ENCODE data around the gene FAM228A. TPM values are rescaled to one million over a fixed set of nuclear protein-coding genes. Genes with fewer than 3 reads are reported as not detected.

FAM228A gene
- total and polyA plus RNA-seq, 2 experiments from 2014 or later: 0.11 to 0.35 TPM

DNA sequence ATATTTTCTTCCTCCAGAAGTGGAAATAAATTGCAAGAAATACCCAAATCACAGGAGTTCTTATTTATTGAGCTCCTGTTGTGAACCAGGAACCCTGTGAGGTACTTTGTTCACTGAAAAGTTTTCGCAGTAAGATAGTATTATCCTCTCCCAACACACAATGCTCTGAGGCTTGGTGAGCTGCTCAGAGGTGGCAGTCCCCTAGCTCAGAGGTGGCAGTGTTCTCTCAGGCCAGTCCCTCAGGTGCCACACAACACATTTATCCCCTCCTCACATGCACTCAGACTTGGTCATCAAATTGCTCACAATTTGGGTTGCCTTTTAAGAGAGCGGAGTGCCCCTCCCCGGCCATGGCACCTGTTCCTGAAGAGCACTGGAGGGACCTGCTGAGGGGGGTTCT, 25.9 kb downstream of the FAM228A start:
- no peaks in the 10 kb centered on the region for H3K27me3 ChIP-seq (ENCODE audit: insufficient read depth)
- ATAC-seq (no peak), DNase-seq (ENCODE audit: low spot score) (no peak)
- Mint-ChIP-seq H3K36me3 (ENCODE audit: low read depth) (no peaks in the 10 kb centered on the region), H3K27ac (no peak overlapping the region), H3K4me3 (no peak overlapping the region), H3K27me3 (ENCODE audit: insufficient read depth, low read depth, poor library complexity) (peaks cover 7% of the 10 kb centered on the region), H3K4me1 (peaks cover under 1% of the 10 kb centered on the region; the same call in 2 of the 3 replicates), H3K9me3 (no peaks in the 10 kb centered on the region)
- no peak overlapping the region for H3K4me3 ChIP-seq
- H3F3A ChIP-seq (replicated peaks; ENCODE audit: low read depth): no peaks in the 10 kb centered on the region
- no peaks in the 10 kb centered on the region for H3K4me1 ChIP-seq (ENCODE audit: insufficient read depth)
- H3K79me2 ChIP-seq (replicated peaks; ENCODE audit: insufficient read depth): no peaks in the 10 kb centered on the region
- H4K20me1 ChIP-seq (replicated peaks; ENCODE audit: insufficient read depth): no peaks in the 10 kb centered on the region
- TF ChIP-seq, protein P1, sequence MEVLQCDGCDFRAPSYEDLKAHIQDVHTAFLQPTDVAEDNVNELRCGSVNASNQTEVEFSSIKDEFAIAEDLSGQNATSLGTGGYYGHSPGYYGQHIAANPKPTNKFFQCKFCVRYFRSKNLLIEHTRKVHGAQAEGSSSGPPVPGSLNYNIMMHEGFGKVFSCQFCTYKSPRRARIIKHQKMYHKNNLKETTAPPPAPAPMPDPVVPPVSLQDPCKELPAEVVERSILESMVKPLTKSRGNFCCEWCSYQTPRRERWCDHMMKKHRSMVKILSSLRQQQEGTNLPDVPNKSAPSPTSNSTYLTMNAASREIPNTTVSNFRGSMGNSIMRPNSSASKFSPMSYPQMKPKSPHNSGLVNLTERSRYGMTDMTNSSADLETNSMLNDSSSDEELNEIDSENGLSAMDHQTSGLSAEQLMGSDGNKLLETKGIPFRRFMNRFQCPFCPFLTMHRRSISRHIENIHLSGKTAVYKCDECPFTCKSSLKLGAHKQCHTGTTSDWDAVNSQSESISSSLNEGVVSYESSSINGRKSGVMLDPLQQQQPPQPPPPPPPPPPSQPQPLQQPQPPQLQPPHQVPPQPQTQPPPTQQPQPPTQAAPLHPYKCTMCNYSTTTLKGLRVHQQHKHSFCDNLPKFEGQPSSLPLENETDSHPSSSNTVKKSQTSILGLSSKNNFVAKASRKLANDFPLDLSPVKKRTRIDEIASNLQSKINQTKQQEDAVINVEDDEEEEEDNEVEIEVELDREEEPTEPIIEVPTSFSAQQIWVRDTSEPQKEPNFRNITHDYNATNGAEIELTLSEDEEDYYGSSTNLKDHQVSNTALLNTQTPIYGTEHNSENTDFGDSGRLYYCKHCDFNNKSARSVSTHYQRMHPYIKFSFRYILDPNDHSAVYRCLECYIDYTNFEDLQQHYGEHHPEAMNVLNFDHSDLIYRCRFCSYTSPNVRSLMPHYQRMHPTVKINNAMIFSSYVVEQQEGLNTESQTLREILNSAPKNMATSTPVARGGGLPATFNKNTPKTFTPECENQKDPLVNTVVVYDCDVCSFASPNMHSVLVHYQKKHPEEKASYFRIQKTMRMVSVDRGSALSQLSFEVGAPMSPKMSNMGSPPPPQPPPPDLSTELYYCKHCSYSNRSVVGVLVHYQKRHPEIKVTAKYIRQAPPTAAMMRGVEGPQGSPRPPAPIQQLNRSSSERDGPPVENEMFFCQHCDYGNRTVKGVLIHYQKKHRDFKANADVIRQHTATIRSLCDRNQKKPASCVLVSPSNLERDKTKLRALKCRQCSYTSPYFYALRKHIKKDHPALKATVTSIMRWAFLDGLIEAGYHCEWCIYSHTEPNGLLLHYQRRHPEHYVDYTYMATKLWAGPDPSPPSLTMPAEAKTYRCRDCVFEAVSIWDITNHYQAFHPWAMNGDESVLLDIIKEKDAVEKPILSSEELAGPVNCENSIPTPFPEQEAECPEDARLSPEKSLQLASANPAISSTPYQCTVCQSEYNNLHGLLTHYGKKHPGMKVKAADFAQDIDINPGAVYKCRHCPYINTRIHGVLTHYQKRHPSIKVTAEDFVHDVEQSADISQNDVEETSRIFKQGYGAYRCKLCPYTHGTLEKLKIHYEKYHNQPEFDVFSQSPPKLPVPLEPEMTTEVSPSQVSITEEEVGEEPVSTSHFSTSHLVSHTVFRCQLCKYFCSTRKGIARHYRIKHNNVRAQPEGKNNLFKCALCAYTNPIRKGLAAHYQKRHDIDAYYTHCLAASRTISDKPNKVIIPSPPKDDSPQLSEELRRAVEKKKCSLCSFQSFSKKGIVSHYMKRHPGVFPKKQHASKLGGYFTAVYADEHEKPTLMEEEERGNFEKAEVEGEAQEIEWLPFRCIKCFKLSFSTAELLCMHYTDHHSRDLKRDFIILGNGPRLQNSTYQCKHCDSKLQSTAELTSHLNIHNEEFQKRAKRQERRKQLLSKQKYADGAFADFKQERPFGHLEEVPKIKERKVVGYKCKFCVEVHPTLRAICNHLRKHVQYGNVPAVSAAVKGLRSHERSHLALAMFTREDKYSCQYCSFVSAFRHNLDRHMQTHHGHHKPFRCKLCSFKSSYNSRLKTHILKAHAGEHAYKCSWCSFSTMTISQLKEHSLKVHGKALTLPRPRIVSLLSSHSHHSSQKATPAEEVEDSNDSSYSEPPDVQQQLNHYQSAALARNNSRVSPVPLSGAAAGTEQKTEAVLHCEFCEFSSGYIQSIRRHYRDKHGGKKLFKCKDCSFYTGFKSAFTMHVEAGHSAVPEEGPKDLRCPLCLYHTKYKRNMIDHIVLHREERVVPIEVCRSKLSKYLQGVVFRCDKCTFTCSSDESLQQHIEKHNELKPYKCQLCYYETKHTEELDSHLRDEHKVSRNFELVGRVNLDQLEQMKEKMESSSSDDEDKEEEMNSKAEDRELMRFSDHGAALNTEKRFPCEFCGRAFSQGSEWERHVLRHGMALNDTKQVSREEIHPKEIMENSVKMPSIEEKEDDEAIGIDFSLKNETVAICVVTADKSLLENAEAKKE (CRISPR knock-in tag; IDR thresholded peaks at IDR 0.05): no peak
- TF ChIP-seq, protein P2, sequence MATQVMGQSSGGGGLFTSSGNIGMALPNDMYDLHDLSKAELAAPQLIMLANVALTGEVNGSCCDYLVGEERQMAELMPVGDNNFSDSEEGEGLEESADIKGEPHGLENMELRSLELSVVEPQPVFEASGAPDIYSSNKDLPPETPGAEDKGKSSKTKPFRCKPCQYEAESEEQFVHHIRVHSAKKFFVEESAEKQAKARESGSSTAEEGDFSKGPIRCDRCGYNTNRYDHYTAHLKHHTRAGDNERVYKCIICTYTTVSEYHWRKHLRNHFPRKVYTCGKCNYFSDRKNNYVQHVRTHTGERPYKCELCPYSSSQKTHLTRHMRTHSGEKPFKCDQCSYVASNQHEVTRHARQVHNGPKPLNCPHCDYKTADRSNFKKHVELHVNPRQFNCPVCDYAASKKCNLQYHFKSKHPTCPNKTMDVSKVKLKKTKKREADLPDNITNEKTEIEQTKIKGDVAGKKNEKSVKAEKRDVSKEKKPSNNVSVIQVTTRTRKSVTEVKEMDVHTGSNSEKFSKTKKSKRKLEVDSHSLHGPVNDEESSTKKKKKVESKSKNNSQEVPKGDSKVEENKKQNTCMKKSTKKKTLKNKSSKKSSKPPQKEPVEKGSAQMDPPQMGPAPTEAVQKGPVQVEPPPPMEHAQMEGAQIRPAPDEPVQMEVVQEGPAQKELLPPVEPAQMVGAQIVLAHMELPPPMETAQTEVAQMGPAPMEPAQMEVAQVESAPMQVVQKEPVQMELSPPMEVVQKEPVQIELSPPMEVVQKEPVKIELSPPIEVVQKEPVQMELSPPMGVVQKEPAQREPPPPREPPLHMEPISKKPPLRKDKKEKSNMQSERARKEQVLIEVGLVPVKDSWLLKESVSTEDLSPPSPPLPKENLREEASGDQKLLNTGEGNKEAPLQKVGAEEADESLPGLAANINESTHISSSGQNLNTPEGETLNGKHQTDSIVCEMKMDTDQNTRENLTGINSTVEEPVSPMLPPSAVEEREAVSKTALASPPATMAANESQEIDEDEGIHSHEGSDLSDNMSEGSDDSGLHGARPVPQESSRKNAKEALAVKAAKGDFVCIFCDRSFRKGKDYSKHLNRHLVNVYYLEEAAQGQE (IDR thresholded peaks at IDR 0.05; ENCODE audit: unreplicated experiment): no peak
- no peak for TF ChIP-seq STAT1 (IDR thresholded peaks at IDR 0.05; ENCODE audit: unreplicated experiment)
- no peak for TF ChIP-seq JUNB (IDR thresholded peaks at IDR 0.05; ENCODE audit: unreplicated experiment)
- no peak for TF ChIP-seq ZNF331 (CRISPR knock-in tag; IDR thresholded peaks at IDR 0.05; ENCODE audit: low read depth)
- TF ChIP-seq EZH2 (IDR thresholded peaks at IDR 0.05; ENCODE audit: low read depth, unreplicated experiment): no peak
- TF ChIP-seq ZNF114 (CRISPR knock-in tag; IDR thresholded peaks at IDR 0.05): no peak
- TF ChIP-seq, protein P3, sequence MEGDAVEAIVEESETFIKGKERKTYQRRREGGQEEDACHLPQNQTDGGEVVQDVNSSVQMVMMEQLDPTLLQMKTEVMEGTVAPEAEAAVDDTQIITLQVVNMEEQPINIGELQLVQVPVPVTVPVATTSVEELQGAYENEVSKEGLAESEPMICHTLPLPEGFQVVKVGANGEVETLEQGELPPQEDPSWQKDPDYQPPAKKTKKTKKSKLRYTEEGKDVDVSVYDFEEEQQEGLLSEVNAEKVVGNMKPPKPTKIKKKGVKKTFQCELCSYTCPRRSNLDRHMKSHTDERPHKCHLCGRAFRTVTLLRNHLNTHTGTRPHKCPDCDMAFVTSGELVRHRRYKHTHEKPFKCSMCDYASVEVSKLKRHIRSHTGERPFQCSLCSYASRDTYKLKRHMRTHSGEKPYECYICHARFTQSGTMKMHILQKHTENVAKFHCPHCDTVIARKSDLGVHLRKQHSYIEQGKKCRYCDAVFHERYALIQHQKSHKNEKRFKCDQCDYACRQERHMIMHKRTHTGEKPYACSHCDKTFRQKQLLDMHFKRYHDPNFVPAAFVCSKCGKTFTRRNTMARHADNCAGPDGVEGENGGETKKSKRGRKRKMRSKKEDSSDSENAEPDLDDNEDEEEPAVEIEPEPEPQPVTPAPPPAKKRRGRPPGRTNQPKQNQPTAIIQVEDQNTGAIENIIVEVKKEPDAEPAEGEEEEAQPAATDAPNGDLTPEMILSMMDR (conservative IDR thresholded peaks at IDR 0.05; ENCODE audit: low read depth in 2 of 2): no peak
- TF ChIP-seq NANOG (IDR thresholded peaks at IDR 0.05; ENCODE audit: borderline replicate concordance): no peak
- no peak for TF ChIP-seq EZH2phosphoT487 (IDR thresholded peaks at IDR 0.05; ENCODE audit: unreplicated experiment)
- TF ChIP-seq, protein P4, sequence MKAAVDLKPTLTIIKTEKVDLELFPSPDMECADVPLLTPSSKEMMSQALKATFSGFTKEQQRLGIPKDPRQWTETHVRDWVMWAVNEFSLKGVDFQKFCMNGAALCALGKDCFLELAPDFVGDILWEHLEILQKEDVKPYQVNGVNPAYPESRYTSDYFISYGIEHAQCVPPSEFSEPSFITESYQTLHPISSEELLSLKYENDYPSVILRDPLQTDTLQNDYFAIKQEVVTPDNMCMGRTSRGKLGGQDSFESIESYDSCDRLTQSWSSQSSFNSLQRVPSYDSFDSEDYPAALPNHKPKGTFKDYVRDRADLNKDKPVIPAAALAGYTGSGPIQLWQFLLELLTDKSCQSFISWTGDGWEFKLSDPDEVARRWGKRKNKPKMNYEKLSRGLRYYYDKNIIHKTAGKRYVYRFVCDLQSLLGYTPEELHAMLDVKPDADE (IDR thresholded peaks at IDR 0.05): no peak
- no peak for TF ChIP-seq POLR2AphosphoS5 (IDR thresholded peaks at IDR 0.05; ENCODE audit: low read depth)
- no peak for TF ChIP-seq CREB1 (CRISPR knock-in tag; IDR thresholded peaks at IDR 0.05; ENCODE audit: low read depth)
- no peaks in the 10 kb centered on the region for H3K9me2 ChIP-seq (ENCODE audit: insufficient read depth)
- no peak overlapping the region for H3K4me2 ChIP-seq
- no peaks in the 10 kb centered on the region for H3K36me3 ChIP-seq (ENCODE audit: insufficient read depth)
- no peak overlapping the region for H3K27ac ChIP-seq (ENCODE audit: low read depth)
- H2AFZ ChIP-seq: no peak overlapping the region
